Sigmoid colon (tissue), 7 donors: ENCODE results near the gene ERGIC1. TPM values are rescaled to one million over a fixed set of nuclear protein-coding genes. Genes with fewer than 3 reads are reported as not detected.
"Not testable (repeated sequence)": the region's sequence is repeated elsewhere in the genome, so short reads cannot be mapped to it uniquely, and the experiment has no call there.

Experiments
- DNase-seq: peaks from one replicate; pipeline ENCODE4 v3.0.0-alpha.2; 2019
- H3K27ac ChIP-seq, 4 donors: fragments of 200-600 bp; sonication (generic); one replicate each; pipeline ENCODE4 v1.5.1; 2016 to 2019; ENCODE audit warnings: mild to moderate bottlenecking in 1 of 4
- H3K27me3 ChIP-seq, 3 donors: fragments of 200-600 bp; sonication (generic); one replicate each; pipeline ENCODE4 v1.5.1; 2019; ENCODE audit warnings: mild to moderate bottlenecking in 1 of 3
- H3K36me3 ChIP-seq, 4 donors: fragments of 200-600 bp; sonication (generic); one replicate each; pipeline ENCODE4 v1.5.1; 2016 to 2019
- H3K4me1 ChIP-seq, 4 donors: fragments of 200-600 bp; sonication (generic); one replicate each; pipeline ENCODE4 v1.5.1; 2017 to 2019
- H3K4me3 ChIP-seq, 4 donors: fragments of 200-600 bp; sonication (generic); one replicate each; pipeline ENCODE4 v1.5.1; 2017 to 2019; ENCODE audit warnings: mild to moderate bottlenecking in 2 of 4, moderate library complexity in 1 of 4
- H3K9me3 ChIP-seq, 4 donors: fragments of 200-600 bp in 3 of 4; sonication (generic) in 3 of 4; one replicate each; pipeline versions ENCODE4 v1.5.1 to v1.6.1; 2013 to 2019
- EP300 ChIP-seq, 4 donors: sonication (generic); formaldehyde crosslinking; IDR thresholded peaks; one replicate each; pipeline ENCODE4 v1.6.1; 2017; ENCODE audit warnings: antibody characterized with exemption in 4 of 4
- POLR2A ChIP-seq, 2 donors: fragments of 450-650 bp; IDR thresholded peaks; one replicate each; pipeline ENCODE4 v1.6.1; 2016; ENCODE audit warnings: antibody characterized with exemption in 2 of 2, mild to moderate bottlenecking in 2 of 2, moderate library complexity in 2 of 2
- POLR2AphosphoS5 ChIP-seq, 4 donors: sonication (generic); formaldehyde crosslinking; IDR thresholded peaks; one replicate each; pipeline ENCODE4 v1.6.1; 2017; ENCODE audit warnings: antibody characterized with exemption in 4 of 4
- WGBS, 2 donors: extraction: QIAGEN DNeasy Blood & Tissue Kit; methylation state at CpG; one replicate each; pipeline ENCODE4 v1.1.7; 2013; 5-methylcytosine and 5-hydroxymethylcytosine counted together
- intact Hi-C: fragments of 100-400 bp; cut with DNase I; formaldehyde crosslinking; loops from one replicate; pipeline ENCODE4 v1.15.1; 2023
- polyA plus RNA-seq, 3 donors: library from polyadenylated mRNA; stranded (reverse); fragments of 200-250 nt; gene quantifications; one replicate each; pipeline ENCODE4 v1.2.3, GENCODE V29; 2013
- total RNA-seq, 4 donors: library from RNA; depleted of rRNA; stranded (reverse); fragments of >200 nt; gene quantifications; one replicate each; pipeline ENCODE4 v1.1.0, GENCODE V29; 2016
- TF ChIP-seq, protein P1 (sequence below), 4 experiments: fragments of 450-650 bp in 3 of 4; fragments of 200-600 bp in 1 of 4; IDR thresholded peaks; one replicate each; pipeline ENCODE4 v1.5.1; 2016 to 2019; ENCODE audit warnings: antibody characterized with exemption in 4 of 4, mild to moderate bottlenecking in 3 of 4, moderate library complexity in 2 of 4
- donor health status: healthy with polysubstance abuse.
- donor health status: Bipolar disorder and iron deficiency.
- donor health status: healthy.

Gene ERGIC1
- total and polyA plus RNA-seq, 7 donors, result 80.6 to 160 (median 117) TPM

DNA sequence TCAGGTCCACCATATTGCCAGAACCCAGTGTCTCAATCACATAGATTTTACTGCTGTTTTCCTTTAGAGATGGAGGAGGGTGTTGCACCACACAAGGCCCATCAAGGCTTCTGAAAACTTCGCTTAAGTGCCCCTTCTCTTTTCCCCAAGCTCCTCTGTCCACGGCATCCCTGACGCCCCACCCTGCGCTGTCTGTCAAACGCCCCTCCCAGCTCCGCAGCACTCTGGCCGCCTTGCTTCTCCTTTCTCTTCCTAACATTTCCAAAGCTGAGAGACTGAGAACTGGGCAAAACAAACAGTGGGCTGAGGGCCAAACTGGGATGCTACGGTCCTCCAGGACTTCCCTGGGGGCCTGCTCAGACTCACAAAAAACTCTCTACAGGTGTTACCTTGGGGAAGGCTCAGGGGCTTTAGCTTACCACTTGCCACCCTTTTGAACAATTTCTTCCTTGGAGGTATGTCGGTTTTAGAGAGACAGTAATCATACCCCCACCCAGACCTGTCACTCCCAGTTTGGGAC lies 28.3 kb upstream of the ERGIC1 start:
- intact Hi-C loops, result no loop called here
- Histone ChIP-seq H3K9me3 (no peaks in the 10 kb centered on the region), H3K27me3 (no peaks in the 10 kb centered on the region), H3K27ac (no peak overlapping the region), H3K4me1 (peaks cover 0 to 21% (median 2%) of the 10 kb centered on the region in 4 donors), H3K4me3 (no peak overlapping the region), H3K36me3 (no peaks in the 10 kb centered on the region)
- DNase-seq, result no peak
- no peak for TF ChIP-seq EP300 (IDR thresholded peaks at IDR 0.05)
- TF ChIP-seq, protein P1, sequence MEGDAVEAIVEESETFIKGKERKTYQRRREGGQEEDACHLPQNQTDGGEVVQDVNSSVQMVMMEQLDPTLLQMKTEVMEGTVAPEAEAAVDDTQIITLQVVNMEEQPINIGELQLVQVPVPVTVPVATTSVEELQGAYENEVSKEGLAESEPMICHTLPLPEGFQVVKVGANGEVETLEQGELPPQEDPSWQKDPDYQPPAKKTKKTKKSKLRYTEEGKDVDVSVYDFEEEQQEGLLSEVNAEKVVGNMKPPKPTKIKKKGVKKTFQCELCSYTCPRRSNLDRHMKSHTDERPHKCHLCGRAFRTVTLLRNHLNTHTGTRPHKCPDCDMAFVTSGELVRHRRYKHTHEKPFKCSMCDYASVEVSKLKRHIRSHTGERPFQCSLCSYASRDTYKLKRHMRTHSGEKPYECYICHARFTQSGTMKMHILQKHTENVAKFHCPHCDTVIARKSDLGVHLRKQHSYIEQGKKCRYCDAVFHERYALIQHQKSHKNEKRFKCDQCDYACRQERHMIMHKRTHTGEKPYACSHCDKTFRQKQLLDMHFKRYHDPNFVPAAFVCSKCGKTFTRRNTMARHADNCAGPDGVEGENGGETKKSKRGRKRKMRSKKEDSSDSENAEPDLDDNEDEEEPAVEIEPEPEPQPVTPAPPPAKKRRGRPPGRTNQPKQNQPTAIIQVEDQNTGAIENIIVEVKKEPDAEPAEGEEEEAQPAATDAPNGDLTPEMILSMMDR (IDR thresholded peaks at IDR 0.05), result no peak
- TF ChIP-seq POLR2AphosphoS5 (IDR thresholded peaks at IDR 0.05), result no peak
- TF ChIP-seq POLR2A (IDR thresholded peaks at IDR 0.05), result no peak
- 86 to 92% methylated on average over 9 of the region's 9 CpGs for WGBS, 2 donors

DNA sequence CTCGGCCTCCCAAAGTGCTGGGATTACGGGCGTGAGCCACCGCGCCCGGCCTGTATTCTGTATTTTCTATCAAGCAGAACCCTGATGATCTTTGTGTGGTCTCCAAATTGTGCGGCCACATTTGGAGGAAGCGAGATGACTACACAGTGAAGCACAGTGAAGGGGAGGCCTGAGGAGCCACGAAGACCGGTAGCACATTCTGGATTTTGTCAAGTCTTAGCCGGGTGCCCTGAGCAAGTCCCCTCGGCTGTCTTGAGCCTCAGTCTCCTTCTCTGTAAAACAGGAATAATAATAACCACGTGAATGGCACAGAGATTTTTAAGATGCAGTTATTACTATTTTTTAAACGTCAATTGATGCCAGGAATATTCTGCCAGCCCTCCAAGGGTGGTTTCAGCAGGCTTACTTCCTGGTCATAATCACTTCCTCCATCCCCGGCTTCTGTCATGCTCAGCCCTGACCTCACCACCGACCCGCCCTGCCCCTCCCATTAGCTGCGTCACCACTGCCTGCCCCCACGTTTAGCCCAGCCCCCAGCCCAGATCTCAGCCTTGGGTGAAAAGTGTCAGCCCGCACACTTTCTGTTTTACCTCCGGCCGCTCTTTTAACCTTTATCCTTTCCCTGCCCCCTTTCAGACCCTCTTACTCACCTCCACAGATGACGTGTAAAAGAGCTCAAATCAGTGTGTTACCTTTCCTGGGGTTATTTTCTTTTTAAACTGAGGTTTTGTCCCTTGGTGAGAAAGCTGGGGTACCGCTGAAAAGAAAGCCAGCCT lies 27.0 kb upstream of the ERGIC1 start:
- Histone ChIP-seq H3K4me1 (peaks cover 0 to 11% (median 2%) of the 10 kb centered on the region in 4 donors), H3K9me3 (no peaks in the 10 kb centered on the region), H3K4me3 (peak overlapping the region in 1 of 4 donors; percentile 28), H3K36me3 (no peaks in the 10 kb centered on the region), H3K27me3 (no peaks in the 10 kb centered on the region), H3K27ac (peak overlapping the region; percentile 56 to 64 (median 58))
- intact Hi-C loops, result no loop called here
- peak; percentile 94 for DNase-seq
- TF ChIP-seq, protein P1 (IDR thresholded peaks at IDR 0.05), result no peak
- TF ChIP-seq POLR2AphosphoS5 (IDR thresholded peaks at IDR 0.05) (peak; percentile 11 to 77 (median 58)), EP300 (IDR thresholded peaks at IDR 0.05) (peak in 1 of 4 donors; percentile 46), POLR2A (IDR thresholded peaks at IDR 0.05) (peak; percentile 41 to 64)
- 47 to 52% methylated on average over 24 of the region's 24 CpGs for WGBS, 2 donors

DNA sequence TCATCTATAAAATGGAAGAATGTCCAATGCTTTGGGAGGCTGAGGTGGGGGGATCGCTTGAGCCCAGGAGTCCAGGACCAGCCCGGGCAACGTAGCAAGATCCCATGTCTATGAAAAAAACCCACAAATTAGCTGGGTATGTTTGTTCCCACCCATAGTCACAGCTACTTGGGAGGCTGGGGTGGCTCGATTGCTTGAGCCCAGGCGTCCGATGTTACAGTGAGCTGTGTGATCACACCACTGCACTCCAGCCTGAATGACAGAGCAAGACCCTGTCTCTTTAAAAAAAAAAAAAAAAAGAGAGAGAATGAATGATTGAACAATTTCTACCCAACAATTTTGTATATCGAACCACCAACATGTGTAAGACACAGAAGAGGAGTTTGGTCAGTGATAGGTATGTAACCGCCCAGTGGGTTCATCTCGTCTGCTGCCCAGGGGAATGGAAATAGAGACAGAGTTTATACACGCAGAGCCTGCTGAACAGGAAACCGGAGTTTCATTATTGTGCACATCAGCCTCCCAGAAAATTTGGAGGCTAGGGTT lies 26.2 kb upstream of the ERGIC1 start:
- DNase-seq, result no peak
- intact Hi-C loops, result no loop called here
- no peaks in the 10 kb centered on the region for H3K36me3 ChIP-seq

DNA sequence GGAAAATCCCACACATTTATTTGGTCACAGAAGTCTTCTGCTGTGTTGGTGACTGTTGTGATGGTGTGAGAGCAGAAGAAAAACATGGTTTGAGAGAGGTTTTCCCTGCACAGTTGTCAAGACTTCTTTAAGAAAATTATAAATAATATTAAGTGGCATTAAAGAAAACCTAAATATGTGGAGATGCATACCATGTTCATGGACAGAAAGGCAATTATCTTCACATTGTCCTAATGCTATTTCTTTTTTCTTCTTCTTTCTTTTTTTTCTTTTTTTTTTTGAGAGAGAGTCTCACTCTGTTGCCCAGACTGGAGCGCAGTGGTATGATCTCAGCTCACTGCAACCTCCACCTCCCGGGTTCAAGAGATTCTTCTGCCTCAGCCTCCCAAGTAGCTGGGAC lies 24.3 kb upstream of the ERGIC1 start:
- Histone ChIP-seq H3K36me3 (no peaks in the 10 kb centered on the region), H3K27ac (no peak overlapping the region), H3K4me3 (no peak overlapping the region), H3K9me3 (no peaks in the 10 kb centered on the region), H3K4me1 (peaks cover 0 to 3% (median 0%) of the 10 kb centered on the region in 4 donors), H3K27me3 (no peaks in the 10 kb centered on the region)
- intact Hi-C loops, result no loop called here
- 97 to 99% methylated on average over 2 of the region's 2 CpGs for WGBS, 2 donors
- TF ChIP-seq EP300 (IDR thresholded peaks at IDR 0.05) (no peak), POLR2AphosphoS5 (IDR thresholded peaks at IDR 0.05) (no peak), POLR2A (IDR thresholded peaks at IDR 0.05) (no peak)
- TF ChIP-seq, protein P1 (IDR thresholded peaks at IDR 0.05), result no peak
- no peak for DNase-seq

More for the DNA sequence above, 26.2 kb upstream of the ERGIC1 start:
- no peaks in the 10 kb centered on the region for H3K9me3 ChIP-seq
- H3K27ac ChIP-seq, result peak overlapping the region; percentile 15 to 61 (median 51)
- WGBS, 2 donors, result 88 to 89% methylated on average over 11 of the region's 11 CpGs
- TF ChIP-seq EP300 (IDR thresholded peaks at IDR 0.05) (no peak), POLR2AphosphoS5 (IDR thresholded peaks at IDR 0.05) (no peak), POLR2A (IDR thresholded peaks at IDR 0.05) (no peak)
- TF ChIP-seq, protein P1 (IDR thresholded peaks at IDR 0.05), result no peak
- H3K4me1 ChIP-seq, result peaks cover 0 to 5% (median under 1%) of the 10 kb centered on the region in 4 donors
- no peaks in the 10 kb centered on the region for H3K27me3 ChIP-seq
- peak overlapping the region in 1 of 4 donors; percentile 28 for H3K4me3 ChIP-seq

DNA sequence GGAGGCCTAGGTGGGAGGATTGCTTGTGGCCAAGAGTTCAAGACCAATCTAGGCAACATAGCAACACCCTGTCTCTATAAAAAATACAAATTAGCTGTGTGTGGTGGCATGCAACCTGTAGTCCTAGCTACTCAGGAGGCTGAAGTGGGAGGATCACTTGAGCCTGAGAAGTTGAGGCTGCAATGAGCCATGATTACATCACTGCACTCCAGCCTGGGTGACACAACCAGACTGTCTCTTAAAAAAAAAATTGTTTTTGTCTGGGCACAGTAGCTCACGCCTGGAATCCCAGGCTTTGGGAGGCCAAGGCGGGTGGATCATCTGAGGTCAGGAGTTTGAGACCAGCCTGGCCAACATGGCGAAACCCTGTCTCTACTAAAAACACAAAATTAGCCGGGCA lies 23.1 kb upstream of the ERGIC1 start:
- intact Hi-C loops, DNase-seq, H3K4me1 ChIP-seq, H3K36me3 ChIP-seq, H3K4me3 ChIP-seq, H3K27me3 ChIP-seq, H3K9me3 ChIP-seq, H3K27ac ChIP-seq: not testable (repeated sequence)
- WGBS, 2 donors, result 96 to 97% methylated on average over 4 of the region's 4 CpGs
